NOMO-1 treated with DMSO at 0.1 percent for 48 hours (cell line): Measurements from ENCODE around the gene LLGL1.

Experiments
- DNase-seq: peaks from one replicate; lab custom pipeline; 2025; ENCODE audit not compliant: unreplicated experiment; lab: John Stamatoyannopoulos, UW

The LLGL1 gene

GRCh38 chr17:18229771-18230170 lies 4.3 kb downstream of the LLGL1 start:
- DNase-seq = no peak

GRCh38 chr17:18230288-18231141 lies 5.1 kb downstream of the LLGL1 start:
- no peak for DNase-seq

GRCh38 chr17:18231164-18231563 lies 5.7 kb downstream of the LLGL1 start:
- no peak for DNase-seq

- no peak for DNase-seq
Measured at GRCh38 chr17:18233803-18234518, 8.5 kb downstream of the LLGL1 start.

- no peak for DNase-seq
Measured at GRCh38 chr17:18234853-18235380, 9.5 kb downstream of the LLGL1 start.

GRCh38 chr17:18235743-18236256 lies 10.4 kb downstream of the LLGL1 start:
- no peak for DNase-seq

- no peak for DNase-seq
Measured at GRCh38 chr17:18236494-18236893, 11.1 kb downstream of the LLGL1 start.

- DNase-seq = no peak
Measured at GRCh38 chr17:18237461-18237860, 12.0 kb downstream of the LLGL1 start.

- DNase-seq = no peak
Measured at GRCh38 chr17:18238299-18238698, 12.9 kb downstream of the LLGL1 start.

- no peak for DNase-seq
Measured at GRCh38 chr17:18240449-18240848, 15.0 kb downstream of the LLGL1 start.

GRCh38 chr17:18241229-18241871 lies 15.9 kb downstream of the LLGL1 start:
- no peak for DNase-seq

GRCh38 chr17:18245038-18245776 lies 19.8 kb downstream of the LLGL1 start:
- DNase-seq = no peak

- DNase-seq = no peak
Measured at GRCh38 chr17:18246109-18246725, 20.8 kb downstream of the LLGL1 start.

- DNase-seq = peak; percentile 19
Measured at GRCh38 chr17:18246880-18247612, 21.6 kb downstream of the LLGL1 start.

GRCh38 chr17:18247613-18248001 lies 22.2 kb downstream of the LLGL1 start:
- no peak for DNase-seq

- peak; percentile 46 for DNase-seq
Measured at GRCh38 chr17:18248300-18248731, 22.9 kb downstream of the LLGL1 start.

- no peak for DNase-seq
Measured at GRCh38 chr17:18248811-18249210, 23.4 kb downstream of the LLGL1 start.

GRCh38 chr17:18250259-18250658 lies 24.8 kb downstream of the LLGL1 start:
- no peak for DNase-seq

- no peak for DNase-seq
Measured at GRCh38 chr17:18250708-18251107, 25.3 kb downstream of the LLGL1 start.
